ENCODE measurements around the gene ANKRD33B. TPM values are rescaled to one million over a fixed set of nuclear protein-coding genes. Genes with fewer than 3 reads are reported as not detected.

ANKRD33B gene
- total RNA-seq, 1 experiment from 2014 or later: 10.9 TPM

DNA sequence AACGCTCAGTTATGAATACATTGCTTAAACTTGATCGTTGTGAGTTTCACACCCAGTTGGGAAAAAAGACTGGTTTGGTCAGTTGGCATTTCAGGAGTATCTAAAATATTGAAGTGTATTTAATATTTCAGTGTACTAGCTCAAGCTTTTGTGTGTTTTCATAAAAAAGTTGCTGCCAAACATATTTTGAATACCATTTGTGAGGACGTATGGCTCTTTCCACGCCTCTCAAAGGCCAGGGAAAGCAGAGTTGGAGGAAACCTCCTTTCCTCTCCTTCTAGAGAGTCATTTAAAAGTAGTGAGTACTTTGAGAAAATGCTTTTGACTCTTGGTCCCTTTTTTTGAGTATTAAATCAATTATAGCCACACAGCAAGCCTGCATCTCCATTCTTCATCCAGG, 43.2 kb upstream of the ANKRD33B start:
- ChIA-PET CTCF (no interaction called here), POLR2A (no interaction called here), RAD21 (ENCODE audit: low non-redundant PET in 1 of 2, low total read pairs in 2 of 2, uncharacterized antibody in 2 of 2, unreplicated experiment in 2 of 2) (no interaction called here)
- H3K4me2 ChIP-seq (ENCODE audit: low read length): no peak overlapping the region
- no peak overlapping the region for H2AFZ ChIP-seq (ENCODE audit: low read depth, low read length, poor library complexity, severe bottlenecking)
- no peak overlapping the region for H3K9ac ChIP-seq (ENCODE audit: low read length)
- no peaks in the 10 kb centered on the region for H3K36me3 ChIP-seq (ENCODE audit: control insufficient read depth in 1 of 2, insufficient read depth in 2 of 2, low read length in 2 of 2)
- H4K20me1 ChIP-seq (ENCODE audit: insufficient read depth): no peaks in the 10 kb centered on the region
- no peak overlapping the region for H3K4me3 ChIP-seq (replicated peaks in 1 of 2; ENCODE audit: low read depth in 1 of 2, low read length in 2 of 2)
- H3K4me1 ChIP-seq (ENCODE audit: control insufficient read depth in 1 of 2, insufficient read depth in 2 of 2, low read length in 2 of 2): peaks cover 0 to 11% of the 10 kb centered on the region in 2 experiments; a peak in 2 of 4 replicates
- H3K27me3 ChIP-seq (ENCODE audit: insufficient read depth, low read length): no peaks in the 10 kb centered on the region
- H3K9me2 ChIP-seq (ENCODE audit: insufficient read depth): no peaks in the 10 kb centered on the region
- no peaks in the 10 kb centered on the region for H3K79me2 ChIP-seq (ENCODE audit: insufficient read depth, low read length)
- intact Hi-C loops (cut with micrococcal nuclease): no loop called here
- ATAC-seq (no peak), DNase-seq (ENCODE audit: low read depth, low spot score) (no peak)
- no TSS peak for BruUV-seq (replicated peaks)
- peaks cover 0 to 11% of the 10 kb centered on the region in 2 experiments; a peak in 1 of 4 replicates for H3K9me3 ChIP-seq (ENCODE audit: control insufficient read depth in 1 of 2, insufficient read depth in 1 of 2, low read depth in 1 of 2, low read length in 2 of 2)
- TF ChIP-seq MAX (IDR thresholded peaks at IDR 0.05) (no peak), ZFX (IDR thresholded peaks at IDR 0.05) (no peak), SRF (IDR thresholded peaks at IDR 0.05; ENCODE audit: low read depth) (no peak), YY1 (IDR thresholded peaks at IDR 0.05; ENCODE audit: extremely low read depth, insufficient replicate concordance, low read depth, low read length) (no peak), SIN3A (IDR thresholded peaks at IDR 0.05; ENCODE audit: low read depth) (no peak), JUND (IDR thresholded peaks at IDR 0.05) (no peak)
- no peak overlapping the region for H3K27ac ChIP-seq (ENCODE audit: low read depth, low read length)

DNA sequence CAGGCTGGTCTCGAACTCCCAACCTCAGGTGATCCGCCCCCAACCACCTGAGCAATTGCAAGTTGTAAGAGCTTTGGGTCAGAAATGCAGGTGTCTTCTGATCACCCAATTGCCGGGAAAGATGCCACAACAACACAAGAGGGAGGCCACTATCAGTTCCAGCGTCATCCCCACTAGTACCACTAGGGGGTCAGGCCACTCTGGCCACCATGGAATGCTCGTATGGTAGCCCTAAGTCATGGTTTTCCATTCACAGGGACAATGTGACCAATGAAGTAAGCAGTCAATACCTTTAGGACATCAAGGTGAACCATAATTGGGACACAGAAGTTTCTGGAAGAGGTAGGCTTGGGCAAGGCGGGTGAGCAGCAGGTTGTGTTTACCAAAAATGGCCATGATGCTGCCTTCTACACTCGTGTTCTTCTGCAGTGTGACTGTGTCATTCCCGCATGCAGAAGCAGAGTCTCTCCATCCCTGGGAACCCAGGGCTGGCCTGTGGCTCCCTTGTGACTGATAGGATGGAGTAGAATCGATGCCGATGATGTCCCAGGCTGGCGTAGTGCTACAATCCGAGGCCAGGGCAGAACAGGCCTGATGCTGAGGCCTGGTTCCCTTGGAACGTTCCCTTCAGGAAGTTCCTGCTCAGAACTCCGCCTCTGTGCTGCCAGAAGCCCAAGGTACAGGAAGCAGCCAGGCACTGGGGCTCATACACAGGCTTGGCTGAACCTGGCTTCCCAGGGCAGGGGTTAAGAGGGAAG, 42.2 kb upstream of the ANKRD33B start:
- Histone ChIP-seq H3K36me3 (ENCODE audit: control insufficient read depth in 1 of 2, insufficient read depth in 2 of 2, low read length in 2 of 2) (no peaks in the 10 kb centered on the region), H3K27ac (ENCODE audit: low read depth, low read length) (no peak overlapping the region), H3K4me1 (ENCODE audit: control insufficient read depth in 1 of 2, insufficient read depth in 2 of 2, low read length in 2 of 2) (peaks cover 0 to 20% of the 10 kb centered on the region in 2 experiments; a peak in 2 of 4 replicates), H3K79me2 (ENCODE audit: insufficient read depth, low read length) (no peaks in the 10 kb centered on the region), H2AFZ (ENCODE audit: low read depth, low read length, poor library complexity, severe bottlenecking) (peak overlapping the region; percentile 22), H3K9me2 (ENCODE audit: insufficient read depth) (no peaks in the 10 kb centered on the region), H4K20me1 (ENCODE audit: insufficient read depth) (no peaks in the 10 kb centered on the region), H3K4me2 (ENCODE audit: low read length) (no peak overlapping the region), H3K9me3 (ENCODE audit: control insufficient read depth in 1 of 2, insufficient read depth in 1 of 2, low read depth in 1 of 2, low read length in 2 of 2) (peaks cover 0 to 11% of the 10 kb centered on the region in 2 experiments; a peak in 1 of 4 replicates), H3K27me3 (ENCODE audit: insufficient read depth, low read length) (no peaks in the 10 kb centered on the region), H3K4me3 (replicated peaks in 1 of 2; ENCODE audit: low read depth in 1 of 2, low read length in 2 of 2) (no peak overlapping the region), H3K9ac (ENCODE audit: low read length) (no peak overlapping the region)
- intact Hi-C loops (cut with micrococcal nuclease): no loop called here
- ATAC-seq (peak; percentile 88), DNase-seq (ENCODE audit: low read depth, low spot score) (peak; percentile 27)
- BruUV-seq (replicated peaks): no TSS peak
- ChIA-PET RAD21 (ENCODE audit: low non-redundant PET in 1 of 2, low total read pairs in 2 of 2, uncharacterized antibody in 2 of 2, unreplicated experiment in 2 of 2) (no interaction called here), POLR2A (no interaction called here), CTCF (interaction anchor here (0.7 kb wide), 1 partner anchor 38 kb away, joined by 4 read pairs; no protein-coding TSS in a partner anchor)
- TF ChIP-seq JUND (IDR thresholded peaks at IDR 0.05) (no peak), SRF (IDR thresholded peaks at IDR 0.05; ENCODE audit: low read depth) (no peak), YY1 (IDR thresholded peaks at IDR 0.05; ENCODE audit: extremely low read depth, insufficient replicate concordance, low read depth, low read length) (no peak), EZH2phosphoT487 (IDR thresholded peaks at IDR 0.05; ENCODE audit: borderline replicate concordance) (no peak), CTCF (IDR thresholded peaks at IDR 0.05 in 2 of 3, conservative IDR thresholded peaks at IDR 0.05 in 1 of 3; ENCODE audit: borderline replicate concordance in 1 of 3, insufficient read depth in 1 of 3, low read depth in 2 of 3, low read length in 2 of 3) (peak in 2 of 3 experiments; percentile 65 to 77; a peak in 4 of 6 replicates), RAD21 (IDR thresholded peaks at IDR 0.05; ENCODE audit: low read depth) (0 out of 2 replicates have a peak, but pooled peaks have one; percentile 23), POLR2A (IDR thresholded peaks at IDR 0.05; ENCODE audit: borderline replicate concordance, extremely low read depth, insufficient read depth, insufficient read length) (no peak), POLR2AphosphoS5 (IDR thresholded peaks at IDR 0.05; ENCODE audit: low read depth, low read length) (no peak), CBX3 (IDR thresholded peaks at IDR 0.05; ENCODE audit: low read depth) (no peak)
- TF ChIP-seq, protein P1, sequence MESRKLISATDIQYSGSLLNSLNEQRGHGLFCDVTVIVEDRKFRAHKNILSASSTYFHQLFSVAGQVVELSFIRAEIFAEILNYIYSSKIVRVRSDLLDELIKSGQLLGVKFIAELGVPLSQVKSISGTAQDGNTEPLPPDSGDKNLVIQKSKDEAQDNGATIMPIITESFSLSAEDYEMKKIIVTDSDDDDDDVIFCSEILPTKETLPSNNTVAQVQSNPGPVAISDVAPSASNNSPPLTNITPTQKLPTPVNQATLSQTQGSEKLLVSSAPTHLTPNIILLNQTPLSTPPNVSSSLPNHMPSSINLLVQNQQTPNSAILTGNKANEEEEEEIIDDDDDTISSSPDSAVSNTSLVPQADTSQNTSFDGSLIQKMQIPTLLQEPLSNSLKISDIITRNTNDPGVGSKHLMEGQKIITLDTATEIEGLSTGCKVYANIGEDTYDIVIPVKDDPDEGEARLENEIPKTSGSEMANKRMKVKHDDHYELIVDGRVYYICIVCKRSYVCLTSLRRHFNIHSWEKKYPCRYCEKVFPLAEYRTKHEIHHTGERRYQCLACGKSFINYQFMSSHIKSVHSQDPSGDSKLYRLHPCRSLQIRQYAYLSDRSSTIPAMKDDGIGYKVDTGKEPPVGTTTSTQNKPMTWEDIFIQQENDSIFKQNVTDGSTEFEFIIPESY (IDR thresholded peaks at IDR 0.05; ENCODE audit: extremely low read depth, insufficient replicate concordance, low read length): no peak

Data from HCT116 (cell line).